Tongue (tissue), 2 donors: ENCODE measurements around the gene RS1. TPM values are rescaled to one million over a fixed set of nuclear protein-coding genes. Genes with fewer than 3 reads are reported as not detected.

Source experiments
- DNase-seq: peaks from one replicate; pipeline ENCODE4 v3.0.0-alpha.2; 2015
- total RNA-seq: library from RNA; depleted of rRNA; stranded (reverse); fragments of >200 nt; gene quantifications from one replicate; pipeline ENCODE4 v1.2.3, GENCODE V29; 2014

Gene RS1
- not detected for total RNA-seq

DNA sequence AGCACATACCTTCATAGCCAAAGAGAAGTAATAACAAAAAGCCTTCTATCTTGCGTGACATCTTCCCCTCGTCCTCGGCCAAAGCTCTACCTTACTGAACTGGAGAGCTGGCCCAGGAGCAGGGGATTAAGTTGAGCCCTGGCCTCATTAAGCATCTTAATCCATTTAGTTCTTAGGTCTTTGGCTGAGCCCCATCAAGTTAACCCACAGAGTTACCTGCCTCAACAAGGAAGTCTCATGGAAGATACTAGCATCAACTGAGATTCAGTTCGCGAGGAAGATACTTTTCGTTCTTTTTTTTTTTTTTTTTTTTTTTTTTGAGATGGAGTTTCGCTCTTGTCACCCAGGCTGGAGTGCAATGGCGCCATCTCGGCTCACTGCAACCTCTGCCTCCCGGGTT is at the start of gene RS1:
RS1 (minus strand) TSS at position 101 of the 400 bp plus-strand sequence; CDS start at position 61, 40 bp downstream.
- no peak for DNase-seq

GRCh38 chrX:18719852-18720251 is 47.9 kb upstream of the RS1 start:
- no peak for DNase-seq

GRCh38 chrX:18714910-18715309 is 43.0 kb upstream of the RS1 start:
- no peak for DNase-seq

- no peak for DNase-seq
Measured at GRCh38 chrX:18709833-18710232, 37.9 kb upstream of the RS1 start.

DNA sequence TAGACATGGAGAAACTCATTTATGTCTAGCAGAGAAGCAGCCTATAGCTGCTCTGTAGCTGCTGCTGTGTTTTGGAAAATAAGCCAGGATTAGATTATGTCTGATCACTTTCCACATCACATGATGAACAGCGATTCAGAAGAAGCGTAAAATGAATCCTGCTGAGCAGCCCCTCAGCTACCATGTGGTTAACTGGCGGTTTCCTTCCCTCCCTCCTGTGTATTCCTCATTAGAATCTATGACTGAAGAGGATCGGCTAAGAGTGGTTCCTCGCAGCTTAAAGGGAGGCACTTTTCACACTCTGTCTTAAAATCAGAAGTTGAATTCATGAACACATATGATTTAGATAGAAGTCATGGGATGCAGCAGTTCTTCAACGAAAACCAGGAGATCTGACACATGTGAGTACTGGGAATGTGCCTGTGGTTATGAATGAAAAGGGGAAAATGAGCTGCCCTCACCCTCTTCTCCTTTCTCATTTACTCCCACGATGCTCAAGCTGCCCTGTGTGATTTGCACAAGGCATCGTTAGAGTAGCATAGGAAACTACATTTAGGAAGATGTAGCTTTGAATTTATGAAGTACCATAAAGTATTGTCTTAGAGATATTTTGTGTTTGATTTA is 35.6 kb upstream of the RS1 start, which contains the start of gene PPEF1:
PPEF1 (plus strand) TSS at position 220 of the 624 bp plus-strand sequence; CDS start at position 356, 136 bp downstream.
- DNase-seq: peak; percentile 39

DNA sequence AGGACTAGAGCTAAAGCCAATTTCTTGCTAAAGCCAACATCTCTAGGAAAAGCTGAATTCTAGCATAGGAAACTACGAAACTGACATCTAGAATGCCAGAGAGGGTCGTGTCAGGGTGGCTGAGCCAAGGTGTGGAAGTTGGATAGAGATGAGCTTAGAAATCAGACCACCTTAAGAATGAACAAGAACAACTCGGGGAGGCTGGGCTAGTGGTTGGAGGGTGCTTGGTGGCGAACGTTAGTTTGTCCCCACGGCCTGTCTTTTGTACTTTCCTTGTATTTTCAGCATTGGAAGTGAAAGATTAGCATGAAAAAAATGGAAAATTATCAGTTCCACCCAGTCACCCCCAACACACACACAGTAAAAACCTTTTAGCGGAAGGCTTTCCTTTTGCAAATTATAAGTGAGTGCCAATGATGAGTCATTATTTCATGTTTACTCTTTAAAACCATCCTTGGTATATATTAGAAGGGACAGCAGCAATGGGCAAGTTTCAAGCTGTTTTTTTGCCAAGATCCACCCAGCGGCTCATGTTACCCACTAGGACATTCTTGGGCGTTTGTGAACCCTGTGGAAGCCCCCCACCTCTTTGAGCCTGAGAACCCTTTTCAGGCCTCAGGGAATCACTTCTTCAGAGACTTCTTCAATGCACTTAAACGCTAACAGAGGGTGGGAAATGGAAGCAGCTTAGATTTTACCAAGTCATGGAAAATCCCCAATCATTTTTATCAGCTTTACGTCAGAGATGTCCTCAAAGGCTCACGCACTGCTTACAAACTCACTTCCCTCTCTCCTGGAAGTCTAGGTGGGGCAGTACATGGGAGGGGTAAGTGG is 30.7 kb upstream of the RS1 start:
- DNase-seq: peak; percentile 14

- DNase-seq: no peak
Measured at GRCh38 chrX:18701621-18702361, 29.9 kb upstream of the RS1 start.

GRCh38 chrX:18698737-18699650 is 27.1 kb upstream of the RS1 start:
- no peak for DNase-seq

GRCh38 chrX:18696653-18697052 is 24.7 kb upstream of the RS1 start:
- no peak for DNase-seq

- no peak for DNase-seq
Measured at GRCh38 chrX:18692541-18692940, 20.6 kb upstream of the RS1 start.

DNA sequence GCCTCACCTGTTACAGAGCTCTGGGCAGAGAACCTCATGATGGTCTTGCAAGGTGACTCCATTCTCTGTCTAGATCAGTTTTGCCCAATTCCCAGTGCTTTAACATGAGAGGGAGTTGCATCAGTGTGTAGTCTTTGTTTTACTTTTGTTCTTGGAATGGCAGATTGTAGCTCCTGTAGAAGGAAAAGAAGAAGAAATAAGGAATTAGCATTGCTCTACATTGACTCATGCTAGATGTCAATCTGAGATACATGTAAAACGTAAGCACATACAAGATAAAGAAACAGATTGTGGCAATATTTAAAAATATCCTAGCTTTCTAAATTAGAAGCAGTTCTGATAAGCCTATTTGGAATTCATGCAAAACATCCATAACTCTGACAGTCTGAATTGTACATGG is 19.5 kb upstream of the RS1 start:
- no peak for DNase-seq

GRCh38 chrX:18687856-18688495 is 16.1 kb upstream of the RS1 start:
- DNase-seq: no peak

DNA sequence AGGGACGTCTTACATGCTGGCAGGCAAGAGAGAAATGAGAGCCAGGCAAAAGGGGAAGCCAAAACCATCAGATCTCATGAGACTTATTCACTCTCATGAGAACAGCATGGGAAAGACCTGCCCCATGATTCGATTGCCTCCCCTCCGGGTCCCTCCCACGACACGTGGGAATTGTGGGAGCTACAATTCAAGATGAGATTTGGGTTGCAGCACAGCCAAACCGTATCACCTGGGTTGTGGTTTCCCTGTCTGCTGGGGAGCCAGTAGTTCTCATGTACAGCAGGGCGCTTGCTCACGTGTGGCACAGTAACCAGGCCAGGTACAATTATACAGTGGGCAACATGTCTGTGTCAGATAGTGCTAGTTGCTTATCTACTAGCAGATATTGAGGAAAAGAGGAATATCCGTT is 11.1 kb upstream of the RS1 start:
- DNase-seq: no peak

- no peak for DNase-seq
Measured at GRCh38 chrX:18681996-18682395, 10.1 kb upstream of the RS1 start.

- DNase-seq: no peak
Measured at GRCh38 chrX:18677161-18677869, 5.4 kb upstream of the RS1 start.

DNA sequence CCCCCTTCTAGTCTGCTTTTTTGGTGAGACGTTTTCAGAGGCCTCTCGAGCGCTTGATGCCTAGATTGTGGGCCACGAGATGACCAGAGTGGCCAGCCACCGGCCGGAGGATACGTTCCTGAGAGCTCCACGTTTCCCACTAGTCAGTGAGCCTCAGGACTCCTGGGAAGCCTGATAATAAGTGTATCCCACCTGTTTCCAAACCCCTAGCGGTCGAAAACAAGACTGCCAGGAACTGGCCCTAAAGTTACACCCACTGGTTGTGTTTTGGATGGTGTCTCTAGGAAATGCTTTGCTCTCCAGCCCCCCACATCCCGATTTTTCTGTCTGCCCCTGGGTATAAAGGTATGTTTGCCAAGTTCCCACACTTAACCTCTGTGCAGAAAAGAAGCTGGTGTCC is 4.6 kb upstream of the RS1 start:
- peak; percentile 16 for DNase-seq

- DNase-seq: no peak
Measured at GRCh38 chrX:18676050-18676449, 4.1 kb upstream of the RS1 start.

DNA sequence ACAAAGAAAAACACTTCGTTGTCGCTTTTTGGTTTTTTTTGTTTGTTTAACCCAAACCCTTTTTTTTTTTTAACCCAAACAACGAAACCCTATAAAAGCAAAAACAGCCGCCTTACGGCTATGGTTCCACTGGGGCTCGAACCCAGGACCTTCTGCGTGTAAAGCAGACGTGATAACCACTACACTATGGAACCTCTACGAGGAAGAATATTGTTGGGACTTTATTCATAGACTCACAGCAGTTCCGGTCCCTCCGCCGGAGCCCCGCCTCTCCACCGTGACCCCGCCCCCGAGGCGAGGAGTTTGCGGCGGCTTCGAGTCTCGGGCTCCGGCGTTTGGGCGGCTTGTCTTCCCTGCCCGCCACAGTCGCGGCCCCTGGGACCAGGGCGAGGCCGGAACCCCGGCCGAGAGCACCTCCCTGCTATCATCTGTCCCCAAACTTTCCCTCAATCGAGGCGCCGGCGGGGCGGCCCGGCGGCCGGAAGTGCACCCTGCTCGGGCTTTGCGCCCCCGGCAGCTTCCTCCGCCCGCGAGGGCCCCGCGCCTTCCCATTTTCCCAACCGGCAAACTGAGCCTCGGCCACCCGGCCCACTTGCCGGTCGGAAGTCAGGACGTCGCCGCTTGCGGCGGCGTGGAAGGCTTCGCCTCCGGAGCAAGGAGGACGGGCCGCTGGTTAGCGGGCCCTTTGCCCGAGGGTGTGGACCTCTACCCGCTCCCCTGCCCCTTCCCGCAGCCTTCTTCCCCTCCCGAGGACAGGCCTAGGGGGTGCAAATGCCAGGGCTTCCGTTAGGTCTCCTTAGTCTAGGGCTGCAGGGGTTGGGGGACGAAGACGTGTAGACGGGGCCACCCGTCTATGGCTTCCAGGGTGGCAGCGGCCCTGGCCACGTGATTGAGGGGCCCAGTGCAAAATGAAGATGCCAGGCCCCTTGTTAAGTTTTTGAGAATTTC is 3.2 kb upstream of the RS1 start:
- peak; percentile 92 for DNase-seq

- no peak for DNase-seq
Measured at GRCh38 chrX:18674417-18674787, 2.5 kb upstream of the RS1 start.
